HUES6 (cell line): Measurements from ENCODE around the gene ARHGAP24.

Experiments used
- H3K27ac ChIP-seq: 2 replicates; pipeline ENCODE4 v1.7.0; 2013; ENCODE audit warnings: low read depth, mild to moderate bottlenecking, low read length, inconsistent platforms
- H3K27me3 ChIP-seq: 2 replicates; pipeline ENCODE4 v1.6.1; 2013; ENCODE audit warnings: low read length; ENCODE audit not compliant: control insufficient read depth, insufficient read depth
- H3K36me3 ChIP-seq: 2 replicates; pipeline ENCODE4 v1.6.1; 2013; ENCODE audit warnings: low read length; ENCODE audit not compliant: control insufficient read depth, insufficient read depth
- H3K4me1 ChIP-seq: 2 replicates; pipeline ENCODE4 v1.6.1; 2013; ENCODE audit warnings: low read length; ENCODE audit not compliant: control insufficient read depth, insufficient read depth
- H3K4me3 ChIP-seq: 2 replicates; pipeline ENCODE4 v1.5.1; 2013; ENCODE audit warnings: low read depth, low read length
- H3K9ac ChIP-seq: one replicate; pipeline ENCODE4 v1.6.1; 2013; ENCODE audit warnings: mild to moderate bottlenecking, low read length
- H3K9me3 ChIP-seq: 2 replicates; pipeline ENCODE4 v1.6.1; 2013; ENCODE audit warnings: low read depth, low read length; ENCODE audit not compliant: control insufficient read depth, insufficient read depth

Gene ARHGAP24

GRCh38 chr4:85919200-85919887, 444.4 kb downstream of the ARHGAP24 start:
- H3K36me3 ChIP-seq, result no peaks in the 10 kb centered on the region
- H3K9me3 ChIP-seq, result no peaks in the 10 kb centered on the region
- no peak overlapping the region for H3K4me3 ChIP-seq
- 0 out of 2 replicates have a peak, but pooled peaks cover 4% of the 10 kb centered on the region for H3K4me1 ChIP-seq
- H3K9ac ChIP-seq, result no peak overlapping the region
- no peaks in the 10 kb centered on the region for H3K27me3 ChIP-seq
- no peak overlapping the region for H3K27ac ChIP-seq

GRCh38 chr4:85925071-85925470, 450.1 kb downstream of the ARHGAP24 start:
- no peak overlapping the region for H3K9ac ChIP-seq
- H3K27ac ChIP-seq, result no peak overlapping the region
- no peak overlapping the region for H3K4me3 ChIP-seq
- H3K27me3 ChIP-seq, result no peaks in the 10 kb centered on the region
- H3K36me3 ChIP-seq, result no peaks in the 10 kb centered on the region
- H3K9me3 ChIP-seq, result no peaks in the 10 kb centered on the region
- H3K4me1 ChIP-seq, result peaks cover 19% of the 10 kb centered on the region

GRCh38 chr4:85928775-85929591, 454.0 kb downstream of the ARHGAP24 start:
- Histone ChIP-seq H3K27ac (no peak overlapping the region), H3K4me3 (no peak overlapping the region), H3K4me1 (peaks cover 33% of the 10 kb centered on the region)

GRCh38 chr4:85929961-85930665, 455.2 kb downstream of the ARHGAP24 start:
- H3K9me3 ChIP-seq, result no peaks in the 10 kb centered on the region
- H3K9ac ChIP-seq, result no peak overlapping the region
- peaks cover 33% of the 10 kb centered on the region for H3K4me1 ChIP-seq
- no peaks in the 10 kb centered on the region for H3K36me3 ChIP-seq
- no peak overlapping the region for H3K27ac ChIP-seq
- H3K27me3 ChIP-seq, result no peaks in the 10 kb centered on the region
- H3K4me3 ChIP-seq, result peak overlapping the region; percentile 27; the same call in 1 of the 2 replicates

More at GRCh38 chr4:85928775-85929591, 454.0 kb downstream of the ARHGAP24 start:
- Histone ChIP-seq H3K9me3 (no peaks in the 10 kb centered on the region), H3K9ac (no peak overlapping the region), H3K36me3 (no peaks in the 10 kb centered on the region), H3K27me3 (no peaks in the 10 kb centered on the region)

GRCh38 chr4:85932500-85933290, 457.7 kb downstream of the ARHGAP24 start:
- Histone ChIP-seq H3K4me1 (peaks cover 33% of the 10 kb centered on the region), H3K9ac (no peak overlapping the region), H3K27ac (no peak overlapping the region), H3K9me3 (no peaks in the 10 kb centered on the region), H3K4me3 (no peak overlapping the region), H3K36me3 (no peaks in the 10 kb centered on the region), H3K27me3 (no peaks in the 10 kb centered on the region)

GRCh38 chr4:85933291-85933640, 458.3 kb downstream of the ARHGAP24 start:
- Histone ChIP-seq H3K9me3 (no peaks in the 10 kb centered on the region), H3K9ac (no peak overlapping the region), H3K36me3 (no peaks in the 10 kb centered on the region), H3K4me3 (no peak overlapping the region), H3K27me3 (no peaks in the 10 kb centered on the region), H3K27ac (no peak overlapping the region), H3K4me1 (peaks cover 33% of the 10 kb centered on the region)

GRCh38 chr4:85937507-85937906, 462.6 kb downstream of the ARHGAP24 start:
- Histone ChIP-seq H3K4me3 (no peak overlapping the region), H3K9me3 (no peaks in the 10 kb centered on the region)

GRCh38 chr4:85938062-85938461, 463.1 kb downstream of the ARHGAP24 start:
- Histone ChIP-seq H3K36me3 (no peaks in the 10 kb centered on the region), H3K27me3 (no peaks in the 10 kb centered on the region), H3K4me1 (0 out of 2 replicates have a peak, but pooled peaks cover 3% of the 10 kb centered on the region), H3K27ac (no peak overlapping the region), H3K4me3 (no peak overlapping the region), H3K9me3 (no peaks in the 10 kb centered on the region), H3K9ac (no peak overlapping the region)

More at GRCh38 chr4:85937507-85937906, 462.6 kb downstream of the ARHGAP24 start:
- Histone ChIP-seq H3K9ac (no peak overlapping the region), H3K4me1 (peaks cover 3% of the 10 kb centered on the region; the same call in 1 of the 2 replicates), H3K36me3 (no peaks in the 10 kb centered on the region), H3K27me3 (no peaks in the 10 kb centered on the region), H3K27ac (no peak overlapping the region)

- Histone ChIP-seq H3K9me3 (no peaks in the 10 kb centered on the region), H3K9ac (no peak overlapping the region), H3K4me1 (0 out of 2 replicates have a peak, but pooled peaks cover under 1% of the 10 kb centered on the region), H3K4me3 (no peak overlapping the region), H3K27ac (no peak overlapping the region), H3K36me3 (no peaks in the 10 kb centered on the region), H3K27me3 (no peaks in the 10 kb centered on the region)
Measured at GRCh38 chr4:85938902-85939301, 464.0 kb downstream of the ARHGAP24 start.

GRCh38 chr4:85939595-85939994, 464.6 kb downstream of the ARHGAP24 start:
- Histone ChIP-seq H3K9me3 (no peaks in the 10 kb centered on the region), H3K27ac (no peak overlapping the region), H3K36me3 (no peaks in the 10 kb centered on the region), H3K4me1 (no peaks in the 10 kb centered on the region), H3K4me3 (no peak overlapping the region), H3K27me3 (no peaks in the 10 kb centered on the region), H3K9ac (no peak overlapping the region)
